Activated T-cell treated with anti-CD3 and anti-CD28 coated beads, Interleukin-2, amount 50 U/mL, for 72 hours (primary cell): Measurements from ENCODE around the gene MCC. TPM values are rescaled to one million over a fixed set of nuclear protein-coding genes. Genes with fewer than 3 reads are reported as not detected.

Source experiments
- ATAC-seq, 2 donors: fragments of 150-1000 bp; cut with Tn5 transposase; replicated peaks in 1 of 2; 2 replicates each; pipeline ENCODE4 v1.10.0; 2021; ENCODE audit warnings: moderate library complexity in 2 of 2, mild to moderate bottlenecking in 1 of 2
- DNase-seq, 2 donors: peaks; one replicate each; pipeline ENCODE4 v3.0.0; 2021 to 2022; ENCODE audit warnings: mixed read lengths in 1 of 2
- H3K27ac Mint-ChIP-seq: one replicate; pipeline ENCODE4 v1.8.0; 2022; ENCODE audit warnings: mild to moderate bottlenecking, moderate library complexity, mixed read lengths
- H3K27me3 Mint-ChIP-seq: one replicate; pipeline ENCODE4 v1.8.0; 2022; ENCODE audit warnings: low read depth, mixed read lengths
- H3K36me3 Mint-ChIP-seq, 2 donors: one replicate each; pipeline ENCODE4 v1.8.0; 2022; ENCODE audit warnings: mixed read lengths in 2 of 2, mild to moderate bottlenecking in 1 of 2; ENCODE audit not compliant: insufficient read depth in 2 of 2
- H3K4me1 Mint-ChIP-seq: one replicate; pipeline ENCODE4 v1.8.0; 2022; ENCODE audit warnings: low read depth, mixed read lengths
- H3K4me3 Mint-ChIP-seq, 2 donors: one replicate each; pipeline ENCODE4 v1.8.0; 2022; ENCODE audit warnings: mild to moderate bottlenecking in 2 of 2, mixed read lengths in 2 of 2, moderate library complexity in 2 of 2
- H3K9me3 Mint-ChIP-seq, 2 donors: one replicate each; pipeline ENCODE4 v1.8.0; 2022; ENCODE audit warnings: mixed read lengths in 2 of 2
- total RNA-seq, 2 donors: library from RNA; stranded (reverse); gene quantifications; one replicate each; pipeline ENCODE4 v1.2.3, GENCODE V29; 2022

MCC gene
- total RNA-seq, 2 donors from 2014 or later: 3.3 to 4.2 TPM

GRCh38 chr5:113337515-113338415 lies 150.5 kb downstream of the MCC start:
- H3K36me3 Mint-ChIP-seq: no peaks in the 10 kb centered on the region
- H3K9me3 Mint-ChIP-seq: no peaks in the 10 kb centered on the region
- DNase-seq (no peak), ATAC-seq (no peak)
- no peaks in the 10 kb centered on the region for H3K4me1 Mint-ChIP-seq
- peaks cover 16% of the 10 kb centered on the region for H3K27me3 Mint-ChIP-seq
- no peak overlapping the region for H3K4me3 Mint-ChIP-seq
- H3K27ac Mint-ChIP-seq: no peak overlapping the region

- Mint-ChIP-seq H3K9me3 (no peaks in the 10 kb centered on the region), H3K4me1 (no peaks in the 10 kb centered on the region), H3K4me3 (no peak overlapping the region), H3K36me3 (no peaks in the 10 kb centered on the region), H3K27ac (no peak overlapping the region), H3K27me3 (peaks cover 16% of the 10 kb centered on the region)
- DNase-seq: peak in 1 of 2 donors; percentile 5
- ATAC-seq: peak in 1 of 2 donors; percentile 62
Measured at GRCh38 chr5:113336975-113337374, 151.3 kb downstream of the MCC start.

- H3K27me3 Mint-ChIP-seq: peaks cover 11% of the 10 kb centered on the region
- peaks cover 9% of the 10 kb centered on the region for H3K4me1 Mint-ChIP-seq
- no peaks in the 10 kb centered on the region for H3K9me3 Mint-ChIP-seq
- ATAC-seq (no peak), DNase-seq (no peak)
- no peaks in the 10 kb centered on the region for H3K36me3 Mint-ChIP-seq
- no peak overlapping the region for H3K27ac Mint-ChIP-seq
- no peak overlapping the region for H3K4me3 Mint-ChIP-seq
Measured at GRCh38 chr5:113333411-113333810, 154.8 kb downstream of the MCC start.

DNA sequence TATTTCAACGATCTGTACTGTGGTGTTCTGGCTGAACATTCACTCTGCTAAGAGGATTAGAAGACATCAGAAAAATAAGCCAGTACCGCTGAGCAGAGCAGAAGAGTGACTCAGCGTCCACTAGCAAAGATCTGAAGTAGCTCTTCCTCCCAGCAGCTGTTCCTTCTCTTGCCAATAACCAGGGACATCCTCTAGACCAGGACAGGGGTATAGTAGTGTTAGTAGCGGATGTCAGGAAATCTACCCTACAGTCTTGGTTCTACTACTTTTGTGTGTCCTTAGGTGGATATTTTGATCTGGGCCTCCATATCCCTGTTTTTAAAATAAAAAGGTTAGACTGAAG lies 157.1 kb downstream of the MCC start:
- H3K27me3 Mint-ChIP-seq: peaks cover 1% of the 10 kb centered on the region

GRCh38 chr5:113330533-113331208 lies 157.6 kb downstream of the MCC start:
- Mint-ChIP-seq H3K27ac (peak overlapping the region; percentile 3), H3K36me3 (no peaks in the 10 kb centered on the region), H3K27me3 (no peaks in the 10 kb centered on the region), H3K4me1 (peaks cover 9% of the 10 kb centered on the region), H3K4me3 (peak overlapping the region in 1 of 2 donors; percentile 65), H3K9me3 (no peaks in the 10 kb centered on the region)
- DNase-seq (peak in 1 of 2 donors; percentile 8), ATAC-seq (peak; percentile 72 to 79)

More for the DNA sequence above, 157.1 kb downstream of the MCC start:
- ATAC-seq (no peak), DNase-seq (no peak)
- H3K27ac Mint-ChIP-seq: peak overlapping the region; percentile 3
- H3K4me1 Mint-ChIP-seq: peaks cover 9% of the 10 kb centered on the region
- H3K36me3 Mint-ChIP-seq: no peaks in the 10 kb centered on the region
- H3K9me3 Mint-ChIP-seq: no peaks in the 10 kb centered on the region
- H3K4me3 Mint-ChIP-seq: no peak overlapping the region

DNA sequence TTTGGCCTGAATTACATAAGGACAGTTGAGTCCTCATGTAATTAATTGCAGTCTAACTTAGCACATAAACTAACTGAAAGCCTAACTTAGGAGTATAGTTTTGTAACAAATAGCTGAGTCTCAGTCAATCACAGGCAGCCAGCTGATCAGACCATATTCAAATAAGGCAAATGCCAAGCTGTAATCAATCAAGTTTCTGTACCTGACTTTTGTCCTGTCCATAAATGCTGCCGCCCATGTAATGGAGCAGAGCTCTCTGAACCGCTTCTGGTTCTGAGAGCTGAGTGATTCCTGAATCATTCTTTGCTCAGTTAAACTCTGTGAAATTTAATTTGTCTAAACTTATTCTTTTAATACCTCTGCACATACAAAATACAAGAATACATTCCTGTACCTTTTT lies 158.3 kb downstream of the MCC start:
- Mint-ChIP-seq H3K36me3 (no peaks in the 10 kb centered on the region), H3K9me3 (no peaks in the 10 kb centered on the region), H3K4me1 (peaks cover 9% of the 10 kb centered on the region), H3K27ac (peak overlapping the region; percentile 67), H3K27me3 (no peaks in the 10 kb centered on the region), H3K4me3 (peak overlapping the region in 1 of 2 donors; percentile 65)
- DNase-seq (no peak), ATAC-seq (no peak)

DNA sequence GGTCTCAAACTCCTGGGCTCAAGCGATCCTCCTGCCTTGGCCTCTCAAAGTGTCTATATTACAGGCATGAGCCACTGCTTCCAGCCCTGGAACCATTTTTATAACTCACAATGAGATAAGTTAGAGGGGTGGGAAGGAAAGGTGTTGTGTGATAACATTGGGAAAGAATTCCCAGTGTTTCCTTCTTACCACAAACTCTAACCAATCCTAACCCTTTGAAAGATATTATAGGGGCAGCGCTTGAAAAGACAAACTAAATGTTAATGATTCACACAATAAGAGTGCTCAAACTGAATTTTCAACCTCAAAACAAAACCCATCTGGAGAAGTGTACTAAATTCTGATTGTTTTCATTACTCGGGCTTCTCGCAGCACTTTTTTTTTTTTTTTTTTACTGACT lies 163.2 kb downstream of the MCC start:
- no peak overlapping the region for H3K27ac Mint-ChIP-seq
- no peak overlapping the region for H3K4me3 Mint-ChIP-seq
- peaks cover under 1% of the 10 kb centered on the region for H3K4me1 Mint-ChIP-seq
- ATAC-seq (no peak), DNase-seq (no peak)
- no peaks in the 10 kb centered on the region for H3K36me3 Mint-ChIP-seq
- no peaks in the 10 kb centered on the region for H3K9me3 Mint-ChIP-seq
- no peaks in the 10 kb centered on the region for H3K27me3 Mint-ChIP-seq

GRCh38 chr5:113321276-113321675 lies 167.0 kb downstream of the MCC start:
- DNase-seq (no peak), ATAC-seq (no peak)
- Mint-ChIP-seq H3K4me3 (no peak overlapping the region), H3K36me3 (no peaks in the 10 kb centered on the region), H3K27me3 (no peaks in the 10 kb centered on the region), H3K9me3 (no peaks in the 10 kb centered on the region), H3K27ac (no peak overlapping the region), H3K4me1 (no peaks in the 10 kb centered on the region)

DNA sequence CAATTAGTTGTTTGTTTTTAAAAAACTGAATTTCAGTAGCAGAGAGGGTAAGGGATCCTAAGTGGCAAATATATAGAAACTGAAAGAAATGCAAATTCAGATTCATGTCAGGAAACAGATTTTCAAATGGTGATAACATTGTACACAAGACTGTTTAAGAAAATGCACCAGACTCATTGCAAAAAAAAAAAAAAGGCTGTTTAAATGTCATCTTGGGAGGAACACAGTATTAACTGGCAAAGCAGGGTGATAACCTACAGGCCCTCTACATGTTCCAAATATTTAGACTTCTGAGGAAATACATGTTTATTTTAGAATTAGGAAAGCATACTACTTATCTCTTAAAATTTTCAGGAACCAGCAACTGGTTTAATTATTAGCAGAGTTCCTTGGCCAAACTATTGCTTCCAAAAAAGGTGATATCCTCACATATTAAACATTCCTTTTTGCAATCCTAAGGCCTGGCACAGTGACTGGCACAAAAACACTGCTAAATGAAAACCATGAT lies 167.9 kb downstream of the MCC start:
- Mint-ChIP-seq H3K36me3 (no peaks in the 10 kb centered on the region), H3K9me3 (no peaks in the 10 kb centered on the region)
- ATAC-seq: no peak

GRCh38 chr5:113319256-113320053 lies 168.8 kb downstream of the MCC start:
- Mint-ChIP-seq H3K4me3 (no peak overlapping the region), H3K4me1 (no peaks in the 10 kb centered on the region), H3K36me3 (no peaks in the 10 kb centered on the region), H3K27me3 (no peaks in the 10 kb centered on the region), H3K27ac (no peak overlapping the region), H3K9me3 (no peaks in the 10 kb centered on the region)
- ATAC-seq (no peak), DNase-seq (no peak)

More for the DNA sequence above, 167.9 kb downstream of the MCC start:
- DNase-seq: no peak
- no peaks in the 10 kb centered on the region for H3K27me3 Mint-ChIP-seq
- H3K4me1 Mint-ChIP-seq: no peaks in the 10 kb centered on the region
- no peak overlapping the region for H3K27ac Mint-ChIP-seq
- no peak overlapping the region for H3K4me3 Mint-ChIP-seq

DNA sequence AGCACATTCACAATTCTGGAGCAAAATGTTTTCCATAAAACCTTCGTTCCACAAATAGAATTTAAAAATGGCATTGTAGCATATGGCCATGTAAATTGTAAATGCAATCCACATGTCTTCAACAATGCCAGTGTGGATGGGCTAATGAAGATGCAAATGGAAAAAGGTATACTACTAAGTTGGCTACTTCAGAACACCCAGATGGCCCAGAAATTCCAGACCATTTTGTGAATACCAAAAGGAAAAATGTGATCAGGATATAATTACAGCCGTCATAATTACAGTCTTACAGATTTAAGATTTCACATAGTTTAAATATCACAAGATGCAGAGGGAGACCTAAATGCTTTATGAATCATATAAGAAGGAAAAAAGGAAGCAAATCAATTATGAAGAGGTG lies 170.6 kb downstream of the MCC start:
- no peaks in the 10 kb centered on the region for H3K9me3 Mint-ChIP-seq
- H3K27ac Mint-ChIP-seq: peak overlapping the region; percentile 19
- H3K4me3 Mint-ChIP-seq: no peak overlapping the region
- ATAC-seq: no peak
- no peaks in the 10 kb centered on the region for H3K27me3 Mint-ChIP-seq
- H3K36me3 Mint-ChIP-seq: no peaks in the 10 kb centered on the region
- H3K4me1 Mint-ChIP-seq: no peaks in the 10 kb centered on the region
- DNase-seq: no peak

- no peak overlapping the region for H3K4me3 Mint-ChIP-seq
- no peaks in the 10 kb centered on the region for H3K9me3 Mint-ChIP-seq
- no peaks in the 10 kb centered on the region for H3K4me1 Mint-ChIP-seq
- DNase-seq (no peak), ATAC-seq (no peak)
- H3K27ac Mint-ChIP-seq: no peak overlapping the region
- H3K36me3 Mint-ChIP-seq: no peaks in the 10 kb centered on the region
- peaks cover 5% of the 10 kb centered on the region for H3K27me3 Mint-ChIP-seq
Measured at GRCh38 chr5:113311301-113311700, 177.0 kb downstream of the MCC start.

- Mint-ChIP-seq H3K36me3 (no peaks in the 10 kb centered on the region), H3K27me3 (peaks cover 37% of the 10 kb centered on the region), H3K4me1 (no peaks in the 10 kb centered on the region), H3K27ac (no peak overlapping the region), H3K9me3 (no peaks in the 10 kb centered on the region), H3K4me3 (no peak overlapping the region)
- no peak for DNase-seq
- no peak for ATAC-seq
Measured at GRCh38 chr5:113302120-113302519, 186.1 kb downstream of the MCC start.
